ENCODE data around the gene GARIN5B.

GARIN5B gene

GRCh38 chr19:55346725-55347441 lies 16.2 kb downstream of the GARIN5B start:
- no peak for DNase-seq (ENCODE audit: low read depth)
- TF ChIP-seq, protein P1, sequence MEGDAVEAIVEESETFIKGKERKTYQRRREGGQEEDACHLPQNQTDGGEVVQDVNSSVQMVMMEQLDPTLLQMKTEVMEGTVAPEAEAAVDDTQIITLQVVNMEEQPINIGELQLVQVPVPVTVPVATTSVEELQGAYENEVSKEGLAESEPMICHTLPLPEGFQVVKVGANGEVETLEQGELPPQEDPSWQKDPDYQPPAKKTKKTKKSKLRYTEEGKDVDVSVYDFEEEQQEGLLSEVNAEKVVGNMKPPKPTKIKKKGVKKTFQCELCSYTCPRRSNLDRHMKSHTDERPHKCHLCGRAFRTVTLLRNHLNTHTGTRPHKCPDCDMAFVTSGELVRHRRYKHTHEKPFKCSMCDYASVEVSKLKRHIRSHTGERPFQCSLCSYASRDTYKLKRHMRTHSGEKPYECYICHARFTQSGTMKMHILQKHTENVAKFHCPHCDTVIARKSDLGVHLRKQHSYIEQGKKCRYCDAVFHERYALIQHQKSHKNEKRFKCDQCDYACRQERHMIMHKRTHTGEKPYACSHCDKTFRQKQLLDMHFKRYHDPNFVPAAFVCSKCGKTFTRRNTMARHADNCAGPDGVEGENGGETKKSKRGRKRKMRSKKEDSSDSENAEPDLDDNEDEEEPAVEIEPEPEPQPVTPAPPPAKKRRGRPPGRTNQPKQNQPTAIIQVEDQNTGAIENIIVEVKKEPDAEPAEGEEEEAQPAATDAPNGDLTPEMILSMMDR (conservative IDR thresholded peaks at IDR 0.05; ENCODE audit: low read depth, low read length) = no peak

GRCh38 chr19:55345818-55346724 lies 17.0 kb downstream of the GARIN5B start:
- H3K4me3 ChIP-seq (ENCODE audit: low read length) = no peak overlapping the region
- TF ChIP-seq, protein P1 (conservative IDR thresholded peaks at IDR 0.05; ENCODE audit: low read depth, low read length) = no peak

More at GRCh38 chr19:55346725-55347441, 16.2 kb downstream of the GARIN5B start:
- no peak overlapping the region for H3K4me3 ChIP-seq (ENCODE audit: low read length)

GRCh38 chr19:55345101-55345817 lies 17.8 kb downstream of the GARIN5B start:
- TF ChIP-seq, protein P1 (conservative IDR thresholded peaks at IDR 0.05; ENCODE audit: low read depth, low read length) = no peak

More at GRCh38 chr19:55345818-55346724, 17.0 kb downstream of the GARIN5B start:
- DNase-seq (ENCODE audit: low read depth) = no peak

GRCh38 chr19:55344444-55344843 lies 18.6 kb downstream of the GARIN5B start:
- no peak for DNase-seq (ENCODE audit: low read depth)
- H3K4me3 ChIP-seq (ENCODE audit: low read length) = no peak overlapping the region
- TF ChIP-seq, protein P1 (conservative IDR thresholded peaks at IDR 0.05; ENCODE audit: low read depth, low read length) = no peak

More at GRCh38 chr19:55345101-55345817, 17.8 kb downstream of the GARIN5B start:
- no peak overlapping the region for H3K4me3 ChIP-seq (ENCODE audit: low read length)
- DNase-seq (ENCODE audit: low read depth) = no peak

GRCh38 chr19:55341595-55342531 lies 21.2 kb downstream of the GARIN5B start:
- no peak for DNase-seq (ENCODE audit: low read depth)
- TF ChIP-seq, protein P1 (conservative IDR thresholded peaks at IDR 0.05; ENCODE audit: low read depth, low read length) = no peak
- H3K4me3 ChIP-seq (ENCODE audit: low read length) = peak overlapping the region; percentile 23

DNA sequence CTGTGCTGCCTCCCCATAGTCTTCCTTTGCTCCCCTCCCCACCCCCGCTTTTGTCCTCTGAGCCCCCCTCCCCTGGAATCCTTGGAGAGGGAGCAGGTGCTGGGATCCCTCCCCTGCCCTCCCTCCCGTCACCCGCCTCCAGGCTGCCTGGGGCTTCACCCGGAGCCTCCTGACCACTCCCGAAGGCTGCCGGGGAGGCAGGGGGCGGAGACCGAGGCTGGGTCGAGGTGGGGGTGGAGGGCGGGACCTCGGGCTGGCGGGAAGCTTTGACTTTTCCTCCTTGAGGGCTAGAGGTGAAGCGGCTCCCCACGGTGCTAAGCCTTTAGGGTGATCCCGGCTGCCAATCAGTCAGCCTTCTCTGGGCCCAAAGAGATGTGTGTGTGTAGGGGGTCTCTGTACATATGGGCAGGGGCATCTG lies 21.9 kb downstream of the GARIN5B start:
- H3K4me3 ChIP-seq (ENCODE audit: low read length) = peak overlapping the region; percentile 74
- TF ChIP-seq, protein P1 (conservative IDR thresholded peaks at IDR 0.05; ENCODE audit: low read depth, low read length) = no peak
- no peak for DNase-seq (ENCODE audit: low read depth)

Data from retinal pigment epithelial cell (primary cell).